ENCODE data around the gene NPHP4. TPM values are rescaled to one million over a fixed set of nuclear protein-coding genes. Genes with fewer than 3 reads are reported as not detected.

Gene NPHP4
- total RNA-seq, 1 donor from 2014 or later, result 21.0 TPM

GRCh38 chr1:5839161-5839880, 152.9 kb downstream of the NPHP4 start:
- Mint-ChIP-seq H3K27ac (no peak overlapping the region), H3K36me3 (ENCODE audit: low read depth) (no peaks in the 10 kb centered on the region), H3K4me1 (no peaks in the 10 kb centered on the region), H3K9me3 (no peaks in the 10 kb centered on the region), H3K4me3 (no peak overlapping the region), H3K27me3 (peaks cover 3% of the 10 kb centered on the region)
- intact Hi-C loops (cut with micrococcal nuclease), result no loop called here
- DNase-seq, result no peak

GRCh38 chr1:5837976-5838653, 154.1 kb downstream of the NPHP4 start:
- Mint-ChIP-seq H3K4me1 (no peaks in the 10 kb centered on the region), H3K27me3 (peaks cover 3% of the 10 kb centered on the region), H3K36me3 (ENCODE audit: low read depth) (no peaks in the 10 kb centered on the region), H3K9me3 (no peaks in the 10 kb centered on the region), H3K4me3 (no peak overlapping the region), H3K27ac (no peak overlapping the region)
- no peak for DNase-seq
- intact Hi-C loops (cut with micrococcal nuclease), result no loop called here

GRCh38 chr1:5836776-5837440, 155.3 kb downstream of the NPHP4 start:
- H3K27me3 Mint-ChIP-seq, result peaks cover 3% of the 10 kb centered on the region
- H3K27ac Mint-ChIP-seq, result no peak overlapping the region
- no peaks in the 10 kb centered on the region for H3K4me1 Mint-ChIP-seq
- intact Hi-C loops (cut with micrococcal nuclease), result no loop called here
- H3K9me3 Mint-ChIP-seq, result no peaks in the 10 kb centered on the region
- DNase-seq, result no peak
- H3K4me3 Mint-ChIP-seq, result no peak overlapping the region
- no peaks in the 10 kb centered on the region for H3K36me3 Mint-ChIP-seq (ENCODE audit: low read depth)

- H3K9me3 Mint-ChIP-seq, result no peaks in the 10 kb centered on the region
- H3K36me3 Mint-ChIP-seq (ENCODE audit: low read depth), result no peaks in the 10 kb centered on the region
- no peak overlapping the region for H3K27ac Mint-ChIP-seq
- H3K4me1 Mint-ChIP-seq, result no peaks in the 10 kb centered on the region
- no peak overlapping the region for H3K4me3 Mint-ChIP-seq
- no peak for DNase-seq
- intact Hi-C loops (cut with micrococcal nuclease), result no loop called here
- H3K27me3 Mint-ChIP-seq, result peaks cover 3% of the 10 kb centered on the region
Measured at GRCh38 chr1:5835179-5835562, 157.1 kb downstream of the NPHP4 start.

- no peaks in the 10 kb centered on the region for H3K36me3 Mint-ChIP-seq (ENCODE audit: low read depth)
- intact Hi-C loops (cut with micrococcal nuclease), result no loop called here
Measured at GRCh38 chr1:5834477-5835178, 157.6 kb downstream of the NPHP4 start.

GRCh38 chr1:5833911-5834310, 158.3 kb downstream of the NPHP4 start:
- Mint-ChIP-seq H3K36me3 (ENCODE audit: low read depth) (no peaks in the 10 kb centered on the region), H3K4me1 (no peaks in the 10 kb centered on the region), H3K4me3 (no peak overlapping the region), H3K9me3 (no peaks in the 10 kb centered on the region), H3K27me3 (peaks cover 3% of the 10 kb centered on the region), H3K27ac (no peak overlapping the region)
- DNase-seq, result no peak
- intact Hi-C loops (cut with micrococcal nuclease), result no loop called here

More at GRCh38 chr1:5834477-5835178, 157.6 kb downstream of the NPHP4 start:
- H3K27ac Mint-ChIP-seq, result no peak overlapping the region
- no peaks in the 10 kb centered on the region for H3K9me3 Mint-ChIP-seq
- H3K4me1 Mint-ChIP-seq, result no peaks in the 10 kb centered on the region
- H3K27me3 Mint-ChIP-seq, result peaks cover 3% of the 10 kb centered on the region
- H3K4me3 Mint-ChIP-seq, result no peak overlapping the region
- DNase-seq, result no peak

GRCh38 chr1:5832916-5833895, 159.0 kb downstream of the NPHP4 start:
- H3K27me3 Mint-ChIP-seq, result peaks cover 3% of the 10 kb centered on the region
- no peak overlapping the region for H3K27ac Mint-ChIP-seq
- H3K4me3 Mint-ChIP-seq, result no peak overlapping the region
- no peak for DNase-seq
- H3K9me3 Mint-ChIP-seq, result no peaks in the 10 kb centered on the region
- H3K36me3 Mint-ChIP-seq (ENCODE audit: low read depth), result no peaks in the 10 kb centered on the region
- intact Hi-C loops (cut with micrococcal nuclease), result no loop called here
- H3K4me1 Mint-ChIP-seq, result no peaks in the 10 kb centered on the region

- Mint-ChIP-seq H3K36me3 (ENCODE audit: low read depth) (no peaks in the 10 kb centered on the region), H3K27me3 (peaks cover 3% of the 10 kb centered on the region), H3K4me3 (no peak overlapping the region), H3K4me1 (no peaks in the 10 kb centered on the region), H3K9me3 (no peaks in the 10 kb centered on the region), H3K27ac (no peak overlapping the region)
- intact Hi-C loops (cut with micrococcal nuclease), result no loop called here
- no peak for DNase-seq
Measured at GRCh38 chr1:5831600-5832335, 160.5 kb downstream of the NPHP4 start.

- no peak overlapping the region for H3K27ac Mint-ChIP-seq
- no peak overlapping the region for H3K4me3 Mint-ChIP-seq
- intact Hi-C loops (cut with micrococcal nuclease), result no loop called here
- no peaks in the 10 kb centered on the region for H3K9me3 Mint-ChIP-seq
- no peaks in the 10 kb centered on the region for H3K4me1 Mint-ChIP-seq
- H3K27me3 Mint-ChIP-seq, result no peaks in the 10 kb centered on the region
- no peak for DNase-seq
- H3K36me3 Mint-ChIP-seq (ENCODE audit: low read depth), result no peaks in the 10 kb centered on the region
Measured at GRCh38 chr1:5830771-5831599, 161.2 kb downstream of the NPHP4 start.

GRCh38 chr1:5829414-5829813, 162.8 kb downstream of the NPHP4 start:
- no peaks in the 10 kb centered on the region for H3K27me3 Mint-ChIP-seq
- intact Hi-C loops (cut with micrococcal nuclease), result no loop called here
- no peak overlapping the region for H3K4me3 Mint-ChIP-seq
- no peaks in the 10 kb centered on the region for H3K4me1 Mint-ChIP-seq
- no peak for DNase-seq
- no peaks in the 10 kb centered on the region for H3K9me3 Mint-ChIP-seq
- H3K27ac Mint-ChIP-seq, result no peak overlapping the region
- H3K36me3 Mint-ChIP-seq (ENCODE audit: low read depth), result no peaks in the 10 kb centered on the region

GRCh38 chr1:5828308-5828935, 163.8 kb downstream of the NPHP4 start:
- H3K27me3 Mint-ChIP-seq, result no peaks in the 10 kb centered on the region
- H3K27ac Mint-ChIP-seq, result no peak overlapping the region
- intact Hi-C loops (cut with micrococcal nuclease), result no loop called here
- no peaks in the 10 kb centered on the region for H3K36me3 Mint-ChIP-seq (ENCODE audit: low read depth)
- DNase-seq, result no peak
- H3K4me1 Mint-ChIP-seq, result no peaks in the 10 kb centered on the region
- no peak overlapping the region for H3K4me3 Mint-ChIP-seq
- peaks cover 3% of the 10 kb centered on the region for H3K9me3 Mint-ChIP-seq

GRCh38 chr1:5827516-5827915, 164.7 kb downstream of the NPHP4 start:
- H3K4me1 Mint-ChIP-seq, result no peaks in the 10 kb centered on the region
- H3K27me3 Mint-ChIP-seq, result no peaks in the 10 kb centered on the region
- no peak overlapping the region for H3K27ac Mint-ChIP-seq
- H3K4me3 Mint-ChIP-seq, result no peak overlapping the region
- intact Hi-C loops (cut with micrococcal nuclease), result no loop called here
- no peak for DNase-seq
- peaks cover 3% of the 10 kb centered on the region for H3K9me3 Mint-ChIP-seq
- no peaks in the 10 kb centered on the region for H3K36me3 Mint-ChIP-seq (ENCODE audit: low read depth)
